Subcutaneous adipose tissue (tissue), 4 donors: Measurements from ENCODE around the gene TMEM161A. TPM values are rescaled to one million over a fixed set of nuclear protein-coding genes. Genes with fewer than 3 reads are reported as not detected.

Source experiments
- total RNA-seq, 4 donors: library from RNA; depleted of rRNA; stranded (reverse); fragments of >200 nt; gene quantifications; one replicate each; pipeline ENCODE4 v1.1.0, GENCODE V29; 2016
- TF ChIP-seq, protein P1 (sequence below): fragments of 450-650 bp; IDR thresholded peaks from one replicate; pipeline ENCODE4 v1.5.1; 2016; ENCODE audit warnings: low read depth, mild to moderate bottlenecking, control low read depth, antibody characterized with exemption, moderate library complexity

Gene TMEM161A
- total RNA-seq, 4 donors from 2014 or later: 9.5 to 21.1 (median 10.2) TPM

DNA sequence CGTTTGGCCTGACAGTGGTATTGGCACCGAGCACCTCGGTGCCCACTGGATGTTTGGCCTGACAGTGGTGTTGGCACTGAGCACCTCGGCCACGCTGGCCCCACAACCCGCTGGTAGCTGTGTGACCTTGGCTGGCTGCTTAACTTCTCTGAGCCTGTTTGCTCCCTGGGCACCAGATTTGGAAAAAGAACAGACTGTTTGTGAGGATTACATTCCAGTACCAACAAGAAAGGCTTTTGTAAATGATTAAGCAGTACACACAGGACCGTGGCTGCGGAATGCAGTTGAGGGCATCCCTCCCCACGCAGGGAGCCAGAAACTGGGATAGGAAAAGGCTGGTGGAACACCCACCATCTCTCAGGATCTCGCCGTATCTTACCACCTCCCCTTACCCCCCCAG lies 42.6 kb downstream of the TMEM161A start:
- TF ChIP-seq, protein P1, sequence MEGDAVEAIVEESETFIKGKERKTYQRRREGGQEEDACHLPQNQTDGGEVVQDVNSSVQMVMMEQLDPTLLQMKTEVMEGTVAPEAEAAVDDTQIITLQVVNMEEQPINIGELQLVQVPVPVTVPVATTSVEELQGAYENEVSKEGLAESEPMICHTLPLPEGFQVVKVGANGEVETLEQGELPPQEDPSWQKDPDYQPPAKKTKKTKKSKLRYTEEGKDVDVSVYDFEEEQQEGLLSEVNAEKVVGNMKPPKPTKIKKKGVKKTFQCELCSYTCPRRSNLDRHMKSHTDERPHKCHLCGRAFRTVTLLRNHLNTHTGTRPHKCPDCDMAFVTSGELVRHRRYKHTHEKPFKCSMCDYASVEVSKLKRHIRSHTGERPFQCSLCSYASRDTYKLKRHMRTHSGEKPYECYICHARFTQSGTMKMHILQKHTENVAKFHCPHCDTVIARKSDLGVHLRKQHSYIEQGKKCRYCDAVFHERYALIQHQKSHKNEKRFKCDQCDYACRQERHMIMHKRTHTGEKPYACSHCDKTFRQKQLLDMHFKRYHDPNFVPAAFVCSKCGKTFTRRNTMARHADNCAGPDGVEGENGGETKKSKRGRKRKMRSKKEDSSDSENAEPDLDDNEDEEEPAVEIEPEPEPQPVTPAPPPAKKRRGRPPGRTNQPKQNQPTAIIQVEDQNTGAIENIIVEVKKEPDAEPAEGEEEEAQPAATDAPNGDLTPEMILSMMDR: no peak

DNA sequence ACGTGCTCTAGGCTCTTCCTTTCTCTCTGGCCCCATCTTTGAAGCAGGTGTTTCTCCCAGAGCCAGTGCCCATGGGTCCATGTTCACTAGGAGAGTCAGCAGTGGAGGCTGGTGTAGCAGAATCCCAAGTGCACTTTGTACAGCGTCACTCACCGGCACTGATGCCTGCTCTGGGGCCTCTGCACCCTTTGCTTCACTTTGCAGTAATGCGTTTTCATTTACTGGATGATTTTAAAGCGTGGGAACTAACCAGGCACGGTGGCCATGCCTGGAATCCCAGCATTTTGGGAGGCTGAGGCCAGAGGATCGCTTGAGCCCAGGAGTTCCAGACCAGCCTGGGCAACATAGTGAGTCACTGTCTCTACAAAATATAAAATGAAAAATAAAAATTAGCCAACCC lies 43.8 kb downstream of the TMEM161A start:
- TF ChIP-seq, protein P1: no peak

DNA sequence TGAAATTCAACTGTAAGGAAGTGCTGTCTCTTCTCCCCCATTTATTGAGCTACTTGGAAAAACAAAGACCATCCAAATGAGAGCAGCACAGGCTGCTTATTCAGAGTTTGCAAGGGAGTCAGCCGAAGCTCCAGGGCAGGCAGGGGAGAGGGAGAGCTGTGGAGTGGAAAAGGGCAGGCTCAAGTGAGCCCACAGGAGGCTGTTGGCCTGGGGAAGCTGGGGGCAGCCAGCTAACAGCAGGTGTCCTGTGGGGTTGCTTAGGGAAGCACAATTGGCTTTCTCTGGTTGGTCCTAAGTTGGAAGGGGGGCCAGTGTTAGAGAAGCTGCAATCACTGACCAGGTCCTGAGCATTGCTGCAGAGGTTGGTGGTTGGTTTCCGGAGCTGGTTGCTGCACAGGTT lies 50.6 kb downstream of the TMEM161A start:
- TF ChIP-seq, protein P1: no peak

DNA sequence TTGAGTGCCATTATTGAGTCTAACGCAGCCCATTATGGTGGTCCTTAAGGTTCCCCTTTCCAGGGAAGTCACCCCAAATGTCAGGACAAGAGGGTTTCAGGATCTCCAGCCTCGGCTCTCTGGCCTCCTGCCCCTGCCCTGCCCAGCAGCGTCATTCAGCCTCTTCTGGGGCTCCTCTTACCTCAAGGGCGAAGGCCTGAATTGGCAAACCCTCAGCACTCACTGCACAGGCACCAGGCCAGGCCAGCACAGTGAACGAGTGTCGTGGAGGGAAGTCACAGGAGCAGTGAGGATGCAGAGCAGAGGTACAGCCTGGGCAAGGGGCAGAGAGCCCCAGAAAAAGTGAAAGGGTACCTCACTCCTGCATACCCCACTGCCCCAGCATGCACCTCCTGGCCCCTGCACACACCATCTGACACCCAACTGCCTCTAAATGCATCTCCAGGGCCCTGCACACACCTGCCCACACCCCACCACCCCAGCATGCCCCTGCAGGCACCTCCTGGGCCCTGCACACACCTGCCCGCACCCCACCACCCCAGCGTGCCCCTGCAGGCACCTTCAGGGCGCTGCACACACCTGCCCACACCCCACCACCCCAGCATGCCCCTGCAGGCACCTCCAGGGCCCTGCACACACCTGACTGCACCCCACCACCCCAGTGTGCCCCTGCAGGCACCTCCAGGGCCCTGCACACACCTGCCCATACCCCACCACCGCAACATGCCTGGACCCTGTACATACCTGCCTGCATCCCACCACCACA lies 54.7 kb downstream of the TMEM161A start:
- TF ChIP-seq, protein P1: no peak

DNA sequence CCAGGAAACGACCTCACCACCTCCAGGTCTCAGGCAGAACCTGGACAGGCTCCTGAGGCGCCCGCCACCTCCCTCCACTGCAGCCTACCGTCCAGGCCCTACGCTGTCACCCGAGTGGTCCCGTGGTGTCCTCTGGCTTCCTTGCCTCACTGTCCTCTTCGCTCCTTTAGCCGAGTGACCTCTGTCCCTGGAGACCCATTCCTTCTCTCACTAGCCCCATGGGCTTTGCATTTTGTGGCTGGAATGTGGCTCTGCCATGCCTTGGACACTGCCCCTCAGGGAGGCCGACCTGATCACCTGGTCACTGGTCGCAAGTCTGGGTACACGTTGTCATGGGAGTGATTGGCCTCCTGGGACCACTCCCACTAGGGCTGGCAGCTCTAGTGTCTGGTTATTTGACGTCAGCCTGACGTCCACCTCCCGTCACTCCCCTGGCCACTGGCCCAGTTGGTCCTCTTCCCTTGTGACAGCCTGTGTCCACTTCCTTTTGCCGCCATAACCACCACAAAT lies 56.6 kb downstream of the TMEM161A start:
- TF ChIP-seq, protein P1: no peak

DNA sequence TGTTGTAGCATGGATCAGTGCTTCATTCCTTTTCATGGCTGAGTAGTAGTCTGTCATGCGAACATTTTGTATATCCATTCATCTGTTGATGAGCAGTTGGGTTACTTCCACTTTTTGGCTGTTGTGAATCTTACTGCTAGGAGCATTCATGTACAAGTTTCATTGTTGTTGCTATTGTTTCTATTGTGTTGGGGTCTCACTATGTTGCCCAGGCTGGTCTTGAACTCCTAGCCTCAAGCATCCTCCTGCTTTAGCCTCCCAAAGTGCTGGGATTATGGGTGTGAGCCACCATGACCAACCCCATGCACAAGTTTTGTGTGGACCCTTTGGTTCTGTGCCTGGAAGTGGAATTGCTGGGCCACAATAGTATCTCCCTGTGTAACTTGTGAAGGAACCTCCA lies 58.7 kb downstream of the TMEM161A start:
- TF ChIP-seq, protein P1: no peak

DNA sequence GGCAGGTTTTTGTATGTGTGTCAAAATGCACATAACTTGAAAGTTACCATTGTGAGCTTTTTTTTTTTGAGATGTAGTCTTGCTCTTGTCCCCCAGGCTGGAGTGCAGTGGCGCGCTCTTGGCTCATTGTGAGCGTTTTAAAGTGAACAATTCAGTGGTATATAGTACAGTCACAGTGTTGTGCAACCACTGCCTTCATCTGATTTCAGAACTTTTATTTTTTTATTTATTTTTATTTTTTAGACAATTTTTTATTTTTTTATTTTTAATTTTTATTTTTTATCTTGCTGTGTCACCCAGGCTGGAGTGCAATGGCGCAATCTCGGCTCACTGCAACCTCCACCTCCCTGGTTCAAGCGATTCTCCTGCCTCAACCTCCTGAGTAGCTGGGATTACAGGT lies 59.5 kb downstream of the TMEM161A start:
- TF ChIP-seq, protein P1: no peak
